BJ (cell line): ENCODE measurements around the gene WFIKKN1. TPM values are rescaled to one million over a fixed set of nuclear protein-coding genes. Genes with fewer than 3 reads are reported as not detected.

Experiments used
- CTCF ChIA-PET: fragments of 350-600 bp; formaldehyde crosslinking; extraction: SDS; loops from one replicate; lab custom pipeline; 2021; ENCODE audit warnings: antibody characterized with exemption, inconsistent platforms; lab: Yijun Ruan, JAX
- POLR2A ChIA-PET: fragments of 300-600 bp; sonication (Branson Sonifier 250); formaldehyde crosslinking; extraction: SDS; loops from one replicate; lab custom pipeline; 2021; ENCODE audit warnings: antibody characterized with exemption; lab: Charles Lee
- DNase-seq: peaks from one replicate; pipeline ENCODE4 v3.0.0-alpha.2; 2011; ENCODE audit warnings: low read depth
- H3K27me3 ChIP-seq: 2 replicates; pipeline ENCODE4 v1.6.0; 2011; ENCODE audit warnings: low read length; ENCODE audit not compliant: control insufficient read depth, insufficient read depth
- H3K36me3 ChIP-seq: 2 replicates; pipeline ENCODE4 v1.5.1; 2011; ENCODE audit warnings: low read length; ENCODE audit not compliant: control insufficient read depth, insufficient read depth
- H3K4me3 ChIP-seq: 2 replicates; pipeline ENCODE4 v1.5.1; 2011; ENCODE audit warnings: low read depth, mild to moderate bottlenecking, control low read depth, low read length
- CTCF ChIP-seq: IDR thresholded peaks from 2 replicates; pipeline ENCODE4 v1.5.1; 2011; ENCODE audit warnings: low read depth, mild to moderate bottlenecking, control low read depth, inconsistent platforms, low read length, moderate library complexity; ENCODE audit not compliant: insufficient read depth
- polyA plus RNA-seq: library from polyadenylated mRNA; depleted of rRNA; stranded (reverse); fragments of >200 nt; gene quantifications from 2 replicates; pipeline ENCODE4 v1.2.3, GENCODE V29; 2011

The WFIKKN1 gene
- polyA plus RNA-seq, 1 experiment = not detected

GRCh38 chr16:669666-670065 is 38.9 kb downstream of the WFIKKN1 start:
- ChIA-PET POLR2A (no interaction called here), CTCF (no interaction called here)
- H3K36me3 ChIP-seq = peaks cover 41% of the 10 kb centered on the region
- no peak for TF ChIP-seq CTCF
- no peak for DNase-seq
- no peak overlapping the region for H3K4me3 ChIP-seq
- no peaks in the 10 kb centered on the region for H3K27me3 ChIP-seq

GRCh38 chr16:670485-671352 is 39.9 kb downstream of the WFIKKN1 start:
- Histone ChIP-seq H3K27me3 (no peaks in the 10 kb centered on the region), H3K36me3 (peaks cover 41% of the 10 kb centered on the region), H3K4me3 (no peak overlapping the region)
- POLR2A ChIA-PET = no interaction called here
- CTCF ChIA-PET = interaction anchor here (0.5 to 0.6 kb wide), 2 partner anchors 9 to 27 kb away, joined by 3 to 6 read pairs; partner anchors contain the start of gene STUB1
- no peak for TF ChIP-seq CTCF
- DNase-seq = no peak

- ChIA-PET POLR2A (no interaction called here), CTCF (no interaction called here)
- H3K36me3 ChIP-seq = peaks cover 41% of the 10 kb centered on the region
- H3K4me3 ChIP-seq = no peak overlapping the region
- TF ChIP-seq CTCF = no peak
- no peak for DNase-seq
- no peaks in the 10 kb centered on the region for H3K27me3 ChIP-seq
These were observed 40.8 kb downstream of the WFIKKN1 start for GRCh38 chr16:671353-672131.

- no peak for TF ChIP-seq CTCF
- Histone ChIP-seq H3K4me3 (no peak overlapping the region), H3K36me3 (peaks cover 41% of the 10 kb centered on the region), H3K27me3 (no peaks in the 10 kb centered on the region)
- ChIA-PET POLR2A (no interaction called here), CTCF (no interaction called here)
- no peak for DNase-seq
These were observed 41.6 kb downstream of the WFIKKN1 start for GRCh38 chr16:672371-672770.

- Histone ChIP-seq H3K27me3 (no peaks in the 10 kb centered on the region), H3K4me3 (no peak overlapping the region), H3K36me3 (peaks cover 41% of the 10 kb centered on the region)
- POLR2A ChIA-PET = no interaction called here
- DNase-seq = no peak
- TF ChIP-seq CTCF = no peak
- CTCF ChIA-PET = interaction anchor here (1.0 kb wide), 1 partner anchor 12 kb away, joined by 4 read pairs; no protein-coding TSS in a partner anchor
These were observed 42.1 kb downstream of the WFIKKN1 start for GRCh38 chr16:672851-673250.
